CD4-positive, alpha-beta T cell treated with Interleukin-17A for 1 hour (primary cell): Measurements from ENCODE around the gene EXTL1.

ENCODE experiments used
- DNase-seq: peaks from one replicate; pipeline ENCODE4 v3.0.0-alpha.2; 2020

EXTL1 gene

GRCh38 chr1:26044971-26045721, 23.6 kb downstream of the EXTL1 start:
- DNase-seq: no peak

GRCh38 chr1:26045722-26046245, 24.2 kb downstream of the EXTL1 start, which contains the start of gene SLC30A2:
Gene SLC30A2 (minus strand): TSS chr1:26046118. CDS start chr1:26045896, 222 bp downstream.
- DNase-seq: no peak

GRCh38 chr1:26046246-26047095, 24.9 kb downstream of the EXTL1 start:
- DNase-seq: no peak

- no peak for DNase-seq
Observed at GRCh38 chr1:26047278-26047874, 25.8 kb downstream of the EXTL1 start.

GRCh38 chr1:26049531-26050247, 28.1 kb downstream of the EXTL1 start:
- DNase-seq: no peak

GRCh38 chr1:26050248-26050640, 28.7 kb downstream of the EXTL1 start:
- no peak for DNase-seq

GRCh38 chr1:26053718-26054560, 32.4 kb downstream of the EXTL1 start:
- no peak for DNase-seq

- no peak for DNase-seq
Observed at GRCh38 chr1:26055041-26055440, 33.5 kb downstream of the EXTL1 start.

- no peak for DNase-seq
Observed at GRCh38 chr1:26057189-26057588, 35.6 kb downstream of the EXTL1 start.

- DNase-seq: no peak
Observed at GRCh38 chr1:26058052-26058595, 36.5 kb downstream of the EXTL1 start.

- DNase-seq: no peak
Observed at GRCh38 chr1:26059906-26060305, 38.3 kb downstream of the EXTL1 start.

- no peak for DNase-seq
Observed at GRCh38 chr1:26060832-26061574, 39.4 kb downstream of the EXTL1 start.

- DNase-seq: no peak
Observed at GRCh38 chr1:26064553-26064952, 43.0 kb downstream of the EXTL1 start.

- no peak for DNase-seq
Observed at GRCh38 chr1:26066160-26066559, 44.6 kb downstream of the EXTL1 start.

GRCh38 chr1:26066857-26067256, 45.3 kb downstream of the EXTL1 start:
- no peak for DNase-seq

GRCh38 chr1:26067432-26067911, 45.9 kb downstream of the EXTL1 start, which contains the start of gene TRIM63:
Gene TRIM63 (minus strand): TSS chr1:26067630. CDS start chr1:26067494, 136 bp downstream.
- no peak for DNase-seq

- DNase-seq: no peak
Observed at GRCh38 chr1:26069941-26070295, 48.3 kb downstream of the EXTL1 start.

- no peak for DNase-seq
Observed at GRCh38 chr1:26070296-26070962, 48.9 kb downstream of the EXTL1 start.

GRCh38 chr1:26070963-26071342, 49.4 kb downstream of the EXTL1 start:
- DNase-seq: no peak

GRCh38 chr1:26072305-26072704, 50.7 kb downstream of the EXTL1 start:
- DNase-seq: no peak
